ENCODE data around the gene LTBP2.

DNA sequence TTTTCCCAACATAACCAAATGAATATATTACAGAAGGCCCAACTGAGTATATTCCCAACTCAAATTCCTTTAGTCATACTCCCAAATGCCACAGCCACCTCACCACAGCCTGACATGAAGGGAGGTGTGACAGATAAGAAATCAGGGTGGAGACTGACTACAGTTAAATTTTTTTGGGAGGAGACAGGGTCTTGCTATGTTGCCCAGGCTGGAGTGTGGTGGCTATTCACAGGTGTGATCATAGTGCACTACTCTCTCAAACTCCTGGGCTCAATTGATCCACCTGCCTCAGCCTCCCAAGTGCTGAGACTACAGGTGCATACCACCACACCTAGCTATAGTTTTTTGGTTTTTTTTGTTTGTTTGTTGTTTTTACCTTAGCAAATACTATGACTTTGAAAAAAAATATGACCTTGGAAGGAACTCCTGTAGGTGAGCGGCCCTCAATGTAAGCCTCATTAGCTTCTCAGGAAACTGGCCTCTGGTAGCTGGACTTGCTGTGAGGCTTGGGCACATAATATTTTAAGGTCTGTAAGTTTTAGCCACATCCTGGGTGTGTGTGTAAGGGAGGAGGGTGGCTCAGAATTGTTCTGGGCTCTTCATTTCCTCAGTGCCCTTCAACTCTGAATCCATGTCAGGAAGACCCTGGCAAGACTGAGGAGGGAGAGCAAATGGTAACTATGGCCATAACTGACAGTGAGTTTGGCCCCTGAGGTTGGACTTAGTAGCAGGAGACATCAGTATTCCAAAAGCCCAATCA, 39.1 kb upstream of the LTBP2 start:
- TF ChIP-seq MXI1 (conservative IDR thresholded peaks at IDR 0.05; ENCODE audit: poor library complexity, severe bottlenecking) (no peak), EZH2 (IDR thresholded peaks at IDR 0.05; ENCODE audit: borderline replicate concordance, insufficient read depth, low read length, poor library complexity, severe bottlenecking) (no peak), TAF1 (IDR thresholded peaks at IDR 0.05; ENCODE audit: low read depth) (no peak)
- TF ChIP-seq, protein P1, sequence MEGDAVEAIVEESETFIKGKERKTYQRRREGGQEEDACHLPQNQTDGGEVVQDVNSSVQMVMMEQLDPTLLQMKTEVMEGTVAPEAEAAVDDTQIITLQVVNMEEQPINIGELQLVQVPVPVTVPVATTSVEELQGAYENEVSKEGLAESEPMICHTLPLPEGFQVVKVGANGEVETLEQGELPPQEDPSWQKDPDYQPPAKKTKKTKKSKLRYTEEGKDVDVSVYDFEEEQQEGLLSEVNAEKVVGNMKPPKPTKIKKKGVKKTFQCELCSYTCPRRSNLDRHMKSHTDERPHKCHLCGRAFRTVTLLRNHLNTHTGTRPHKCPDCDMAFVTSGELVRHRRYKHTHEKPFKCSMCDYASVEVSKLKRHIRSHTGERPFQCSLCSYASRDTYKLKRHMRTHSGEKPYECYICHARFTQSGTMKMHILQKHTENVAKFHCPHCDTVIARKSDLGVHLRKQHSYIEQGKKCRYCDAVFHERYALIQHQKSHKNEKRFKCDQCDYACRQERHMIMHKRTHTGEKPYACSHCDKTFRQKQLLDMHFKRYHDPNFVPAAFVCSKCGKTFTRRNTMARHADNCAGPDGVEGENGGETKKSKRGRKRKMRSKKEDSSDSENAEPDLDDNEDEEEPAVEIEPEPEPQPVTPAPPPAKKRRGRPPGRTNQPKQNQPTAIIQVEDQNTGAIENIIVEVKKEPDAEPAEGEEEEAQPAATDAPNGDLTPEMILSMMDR (IDR thresholded peaks at IDR 0.05; ENCODE audit: poor library complexity, severe bottlenecking): no peak

All from neural cell (in vitro differentiated cells).